SU-DHL-6 (cell line): ENCODE measurements around the gene DAPK1.

Experiments
- EZH2phosphoT487 ChIP-seq: fragments of 200-600 bp; sonication (generic), shearing (Covaris generic); conservative IDR thresholded peaks from 2 replicates; pipeline ENCODE4 v1.6.1; 2018; ENCODE audit warnings: mild to moderate bottlenecking, antibody characterized with exemption, low read length, moderate library complexity, mixed read lengths
- TF ChIP-seq, protein P1 (sequence below): fragments of 200-600 bp; sonication (generic); IDR thresholded peaks from one replicate; pipeline ENCODE4 v1.5.1; 2017; ENCODE audit warnings: antibody characterized with exemption, mild to moderate bottlenecking, low read length, moderate library complexity; ENCODE audit not compliant: insufficient read depth, poor library complexity, severe bottlenecking

DNA sequence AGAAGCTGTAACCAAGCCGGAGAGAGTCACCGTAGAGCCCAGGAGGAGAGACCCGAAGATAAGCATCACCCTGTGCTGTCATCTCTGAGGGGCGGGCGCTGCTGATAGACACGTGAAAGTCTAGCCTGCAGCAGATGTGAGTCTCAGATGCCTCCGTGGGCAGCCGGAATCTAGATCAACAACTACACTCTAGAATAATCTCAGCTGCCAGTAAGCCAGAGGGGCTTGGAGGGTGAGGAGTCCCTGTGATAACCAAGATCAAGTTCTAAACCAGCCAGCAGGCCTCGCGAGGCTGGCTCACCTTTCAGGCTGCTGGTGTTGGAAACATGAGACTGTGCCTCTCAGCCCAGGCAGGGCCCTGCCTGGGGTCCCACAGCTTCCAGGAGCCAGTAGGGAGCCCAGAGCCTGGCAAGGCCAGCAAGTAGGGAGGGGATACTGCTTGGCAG lies 54.1 kb downstream of the DAPK1 start:
- TF ChIP-seq, protein P1, sequence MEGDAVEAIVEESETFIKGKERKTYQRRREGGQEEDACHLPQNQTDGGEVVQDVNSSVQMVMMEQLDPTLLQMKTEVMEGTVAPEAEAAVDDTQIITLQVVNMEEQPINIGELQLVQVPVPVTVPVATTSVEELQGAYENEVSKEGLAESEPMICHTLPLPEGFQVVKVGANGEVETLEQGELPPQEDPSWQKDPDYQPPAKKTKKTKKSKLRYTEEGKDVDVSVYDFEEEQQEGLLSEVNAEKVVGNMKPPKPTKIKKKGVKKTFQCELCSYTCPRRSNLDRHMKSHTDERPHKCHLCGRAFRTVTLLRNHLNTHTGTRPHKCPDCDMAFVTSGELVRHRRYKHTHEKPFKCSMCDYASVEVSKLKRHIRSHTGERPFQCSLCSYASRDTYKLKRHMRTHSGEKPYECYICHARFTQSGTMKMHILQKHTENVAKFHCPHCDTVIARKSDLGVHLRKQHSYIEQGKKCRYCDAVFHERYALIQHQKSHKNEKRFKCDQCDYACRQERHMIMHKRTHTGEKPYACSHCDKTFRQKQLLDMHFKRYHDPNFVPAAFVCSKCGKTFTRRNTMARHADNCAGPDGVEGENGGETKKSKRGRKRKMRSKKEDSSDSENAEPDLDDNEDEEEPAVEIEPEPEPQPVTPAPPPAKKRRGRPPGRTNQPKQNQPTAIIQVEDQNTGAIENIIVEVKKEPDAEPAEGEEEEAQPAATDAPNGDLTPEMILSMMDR, result no peak
- TF ChIP-seq EZH2phosphoT487, result no peak
